ENCODE results near the gene SOCS6.

Gene SOCS6

DNA sequence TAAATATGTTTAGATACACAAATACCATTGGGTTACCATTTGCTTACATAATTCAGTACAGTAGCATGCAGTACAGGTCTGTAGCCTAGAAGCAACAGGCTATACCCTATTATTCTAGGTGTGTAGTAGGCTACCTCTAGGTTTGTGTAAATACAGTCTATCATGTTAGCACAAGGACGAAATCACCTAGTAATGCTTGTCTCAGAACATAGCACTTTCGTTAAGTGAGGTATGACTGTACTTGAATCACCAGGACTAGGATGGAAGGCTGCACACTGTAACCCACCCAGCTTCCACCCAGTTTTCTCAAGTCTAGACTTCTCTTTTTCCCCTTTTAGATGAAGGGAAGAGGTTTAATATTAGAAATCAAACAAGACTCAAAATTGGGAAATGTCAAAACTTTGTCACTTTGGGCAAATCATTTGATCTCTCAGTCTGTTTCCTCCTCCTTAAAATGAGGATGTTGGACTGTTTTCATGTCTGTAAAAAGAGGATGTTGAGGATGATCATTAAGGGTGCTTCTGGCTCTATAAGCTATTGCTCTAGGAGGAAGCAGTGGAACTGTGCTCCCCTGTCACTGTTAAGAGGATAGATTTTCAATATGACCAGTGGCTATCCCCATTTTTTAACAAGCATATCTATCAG lies 3.7 kb upstream of the SOCS6 start:
- Histone ChIP-seq H3K27ac (no peak overlapping the region), H3K36me3 (no peaks in the 10 kb centered on the region), H3K4me1 (peaks cover 0 to 1% (median 0%) of the 10 kb centered on the region in 4 donors), H3K4me3 (no peak overlapping the region), H3K27me3 (no peaks in the 10 kb centered on the region), H3K9me3 (no peaks in the 10 kb centered on the region)
- DNase-seq, result no peak
- TF ChIP-seq, protein P1, sequence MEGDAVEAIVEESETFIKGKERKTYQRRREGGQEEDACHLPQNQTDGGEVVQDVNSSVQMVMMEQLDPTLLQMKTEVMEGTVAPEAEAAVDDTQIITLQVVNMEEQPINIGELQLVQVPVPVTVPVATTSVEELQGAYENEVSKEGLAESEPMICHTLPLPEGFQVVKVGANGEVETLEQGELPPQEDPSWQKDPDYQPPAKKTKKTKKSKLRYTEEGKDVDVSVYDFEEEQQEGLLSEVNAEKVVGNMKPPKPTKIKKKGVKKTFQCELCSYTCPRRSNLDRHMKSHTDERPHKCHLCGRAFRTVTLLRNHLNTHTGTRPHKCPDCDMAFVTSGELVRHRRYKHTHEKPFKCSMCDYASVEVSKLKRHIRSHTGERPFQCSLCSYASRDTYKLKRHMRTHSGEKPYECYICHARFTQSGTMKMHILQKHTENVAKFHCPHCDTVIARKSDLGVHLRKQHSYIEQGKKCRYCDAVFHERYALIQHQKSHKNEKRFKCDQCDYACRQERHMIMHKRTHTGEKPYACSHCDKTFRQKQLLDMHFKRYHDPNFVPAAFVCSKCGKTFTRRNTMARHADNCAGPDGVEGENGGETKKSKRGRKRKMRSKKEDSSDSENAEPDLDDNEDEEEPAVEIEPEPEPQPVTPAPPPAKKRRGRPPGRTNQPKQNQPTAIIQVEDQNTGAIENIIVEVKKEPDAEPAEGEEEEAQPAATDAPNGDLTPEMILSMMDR (IDR thresholded peaks at IDR 0.05), result no peak
- intact Hi-C loops (cut with DNase I; ENCODE audit: low total_unique reads), result loop anchor here (5.0 kb wide), 1 partner anchor 78 kb away; the partner anchor contains the start of gene RTTN

DNA sequence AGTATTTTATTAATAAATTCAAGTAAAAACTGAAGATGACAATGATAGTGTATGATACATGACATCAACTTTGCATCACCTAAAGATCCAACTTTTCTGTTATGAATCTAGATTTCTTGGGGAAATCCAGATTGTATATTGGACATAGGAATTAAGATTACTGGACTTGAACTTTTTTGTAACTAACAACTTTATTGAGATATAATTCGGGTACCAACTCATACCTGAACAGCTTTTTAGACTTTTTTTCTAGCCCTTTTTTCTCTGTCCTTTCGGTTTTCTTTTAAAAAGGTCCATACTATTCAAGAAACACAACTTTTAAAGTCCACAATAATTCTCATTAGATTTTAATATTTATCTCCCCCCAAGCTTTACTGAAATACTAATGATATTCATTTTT lies 1.1 kb upstream of the SOCS6 start:
- Histone ChIP-seq H3K4me1 (peaks cover 0 to 27% (median 16%) of the 10 kb centered on the region in 4 donors), H3K27ac (peak overlapping the region in 1 of 2 donors; percentile 84), H3K9me3 (no peaks in the 10 kb centered on the region), H3K4me3 (peak overlapping the region in 1 of 2 donors; percentile 71), H3K27me3 (no peaks in the 10 kb centered on the region), H3K36me3 (no peaks in the 10 kb centered on the region)
- intact Hi-C loops (cut with DNase I; ENCODE audit: low total_unique reads), result loop anchor here (5.0 kb wide), 1 partner anchor 80 kb away; the partner anchor contains the start of gene RTTN
- no peak for DNase-seq
- TF ChIP-seq, protein P1 (IDR thresholded peaks at IDR 0.05), result no peak

DNA sequence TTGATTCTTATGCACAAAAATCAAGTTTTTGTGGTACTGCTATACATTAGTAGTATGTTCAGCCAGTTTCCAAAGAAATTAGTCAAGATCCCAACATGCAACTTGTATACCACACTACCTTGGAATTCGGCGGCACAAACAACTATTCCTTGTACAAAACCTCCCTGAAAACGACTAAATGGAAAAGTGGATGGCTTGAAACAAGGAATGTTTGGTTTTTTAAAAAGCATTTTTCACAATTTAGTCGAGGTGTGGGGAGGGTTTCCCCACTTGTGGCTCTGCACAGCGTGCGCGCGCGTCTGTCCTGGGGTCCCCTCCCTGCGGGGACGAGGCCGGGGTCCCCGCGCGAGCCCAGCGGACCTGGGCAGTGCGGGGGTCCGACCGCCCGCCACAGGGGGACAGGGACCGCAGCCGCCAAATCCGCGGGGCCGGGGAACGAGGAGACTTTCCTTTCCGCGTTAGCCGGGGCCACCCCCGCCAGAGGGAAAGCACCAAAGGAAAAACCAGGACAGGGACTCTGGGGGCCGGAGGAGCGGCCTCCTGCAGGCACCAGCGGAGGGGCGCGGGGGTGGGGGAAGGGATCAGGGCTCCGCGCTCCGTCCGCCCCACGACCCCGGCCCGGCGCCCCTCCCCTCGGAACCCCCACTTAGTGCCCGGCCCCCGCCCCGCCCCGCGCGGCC lies 534 bp upstream of the SOCS6 start:
- TF ChIP-seq, protein P1 (IDR thresholded peaks at IDR 0.05), result no peak
- H3K27ac ChIP-seq, result peak overlapping the region; percentile 84 to 92
- H3K4me3 ChIP-seq, result peak overlapping the region; percentile 71 to 86
- peaks cover 0 to 33% (median 16%) of the 10 kb centered on the region in 4 donors for H3K4me1 ChIP-seq
- H3K9me3 ChIP-seq, result no peaks in the 10 kb centered on the region
- intact Hi-C loops (cut with DNase I; ENCODE audit: low total_unique reads), result loop anchor here (5.0 kb wide), 1 partner anchor 81 kb away; the partner anchor contains the start of gene RTTN
- DNase-seq, result no peak
- H3K36me3 ChIP-seq, result no peaks in the 10 kb centered on the region
- H3K27me3 ChIP-seq, result no peaks in the 10 kb centered on the region

DNA sequence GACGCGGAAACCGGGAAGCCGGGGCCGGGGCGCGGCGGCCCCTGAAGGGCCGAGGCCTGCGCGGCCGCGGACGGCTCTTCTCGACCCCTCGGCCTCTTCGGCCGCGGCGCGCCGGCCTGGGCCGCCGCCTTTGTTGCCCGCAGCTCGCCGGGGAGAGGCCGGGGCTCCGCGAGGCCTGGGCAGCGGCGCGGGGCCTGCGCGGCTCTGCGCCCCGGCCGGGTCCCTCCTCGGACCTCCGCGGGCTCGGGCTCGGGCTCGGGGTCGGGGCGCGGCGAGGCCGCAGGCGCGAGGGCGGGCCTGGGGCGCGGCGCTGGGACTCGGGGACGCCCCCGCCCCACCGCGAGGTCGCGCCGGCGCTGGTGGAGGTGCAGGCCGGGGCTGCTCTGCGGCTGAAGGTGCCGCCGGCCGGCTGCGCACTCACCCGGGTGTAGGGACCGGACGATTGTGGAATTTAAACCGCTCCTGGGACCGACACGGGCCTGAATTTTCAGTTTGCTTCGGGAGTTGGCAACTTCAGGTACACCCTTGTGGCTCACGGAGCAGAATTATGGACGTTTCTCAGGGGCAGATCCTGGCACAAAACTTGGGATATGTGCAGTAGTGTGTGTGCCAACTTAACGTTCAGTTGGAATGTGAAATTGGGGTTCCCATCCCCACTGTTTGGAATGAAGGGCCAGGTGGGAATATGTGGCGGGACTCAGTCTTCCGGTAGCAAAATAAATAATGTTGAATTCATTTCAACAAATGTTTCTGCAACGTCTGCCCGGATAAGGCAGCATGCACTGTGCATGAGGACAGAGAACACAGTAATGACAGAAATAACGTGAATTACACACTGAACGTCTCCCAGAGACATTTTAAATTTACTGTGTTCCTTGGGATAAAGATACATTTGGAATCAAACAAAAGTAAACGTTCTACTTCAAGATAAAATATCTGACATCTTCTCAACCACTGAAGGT lies 787 bp downstream of the SOCS6 start:
- Histone ChIP-seq H3K36me3 (no peaks in the 10 kb centered on the region), H3K27ac (peak overlapping the region; percentile 84 to 92), H3K4me3 (peak overlapping the region; percentile 71 to 86), H3K9me3 (no peaks in the 10 kb centered on the region), H3K4me1 (peaks cover 0 to 45% (median 16%) of the 10 kb centered on the region in 4 donors), H3K27me3 (no peaks in the 10 kb centered on the region)
- intact Hi-C loops (cut with DNase I; ENCODE audit: low total_unique reads), result loop anchor here (5.0 kb wide), 1 partner anchor 82 kb away; the partner anchor contains the start of gene RTTN
- TF ChIP-seq, protein P1 (IDR thresholded peaks at IDR 0.05), result no peak
- no peak for DNase-seq

All from tibial artery (tissue), 4 donors.